Kidney (tissue), 14 donors: ENCODE data around the gene SPTBN1. TPM values are rescaled to one million over a fixed set of nuclear protein-coding genes. Genes with fewer than 3 reads are reported as not detected.

ENCODE experiments used
- DNase-seq, 5 donors: peaks; one replicate each; pipeline ENCODE4 v3.0.0-alpha.2; 2013 to 2020
- FAIRE-seq: peaks from 2 replicates; lab custom pipeline; 2012; peaks lifted over from hg19 to GRCh38; lab: Jason Lieb, UNC
- H3K27ac ChIP-seq, 2 donors: one replicate each; pipeline ENCODE4 v1.7.0; 2013; ENCODE audit warnings: low read depth in 2 of 2, low read length in 2 of 2, inconsistent platforms in 1 of 2
- H3K27me3 ChIP-seq: one replicate; pipeline ENCODE4 v1.7.1; 2013; ENCODE audit warnings: low read length, inconsistent platforms; ENCODE audit not compliant: control insufficient read depth, insufficient read depth
- H3K36me3 ChIP-seq, 3 donors: one replicate each; pipeline versions ENCODE4 v1.7.0 to v1.7.1; 2013; ENCODE audit warnings: low read length in 3 of 3, control low read depth in 1 of 3, inconsistent platforms in 1 of 3; ENCODE audit not compliant: insufficient read depth in 3 of 3, control insufficient read depth in 2 of 3
- H3K4me1 ChIP-seq, 3 donors: one replicate each; pipeline versions ENCODE4 v1.7.0 to v1.7.1; 2013; ENCODE audit warnings: low read length in 3 of 3, inconsistent platforms in 1 of 3, low read depth in 1 of 3; ENCODE audit not compliant: control insufficient read depth in 2 of 3, insufficient read depth in 2 of 3
- H3K4me3 ChIP-seq, 3 donors: one replicate each; pipeline versions ENCODE4 v1.7.0 to v1.8.1; 2013; ENCODE audit warnings: low read length in 3 of 3, control low read depth in 1 of 3, inconsistent platforms in 1 of 3
- H3K9ac ChIP-seq, 3 donors: one replicate each; pipeline versions ENCODE4 v1.7.0 to v1.7.1; 2013; ENCODE audit warnings: low read length in 3 of 3, control low read depth in 1 of 3, inconsistent platforms in 1 of 3
- H3K9me3 ChIP-seq, 3 donors: one replicate each; pipeline versions ENCODE4 v1.7.0 to v1.7.1; 2013; ENCODE audit warnings: low read length in 3 of 3, control low read depth in 1 of 3, inconsistent platforms in 1 of 3; ENCODE audit not compliant: control insufficient read depth in 2 of 3, insufficient read depth in 1 of 3
- CTCF ChIP-seq: IDR thresholded peaks from 3 replicates; pipeline ENCODE4 v1.5.1; 2012; ENCODE audit warnings: mild to moderate bottlenecking, moderate library complexity, borderline replicate concordance; ENCODE audit not compliant: insufficient read depth; ENCODE audit errors: extremely low read depth
- intact Hi-C: fragments of 100-400 bp; cut with DNase I; formaldehyde crosslinking; loops from one replicate; pipeline ENCODE4 v1.11.1; 2022
- polyA plus RNA-seq: library from polyadenylated mRNA; stranded (reverse); fragments of 350-450 nt; fragmentation: Illumina TruSeq; extraction: RNeasy Lipid Tissue Mini Kit (QIAGEN cat#74804); gene quantifications from one replicate; pipeline ENCODE4 v1.2.3, GENCODE V29; 2014; ENCODE audit warnings: low read depth, low replicate concordance; ENCODE audit not compliant: insufficient read depth
- total RNA-seq: library from RNA; stranded (reverse); fragmentation: NEBNext Ultra II Directional; extraction: Animal tissue kit (Norgen Biotek cat#: 25700); gene quantifications from one replicate; pipeline ENCODE4 v1.2.1, GENCODE V29; 2021
- donor health status: control.
- donor health status: control.
- donor health status: control.
- donor health status: control.
- donor health status: control.
- donor health status: DM: yes; HTN: yes; CAD: no.
- donor health status: Normal renal cell carcinoma (clear cell type).

Gene SPTBN1
- total and polyA plus RNA-seq, 2 donors from 2014 or later: 93.2 to 313 TPM

GRCh38 chr2:54664238-54664786, 208.2 kb downstream of the SPTBN1 start:
- H3K9me3 ChIP-seq: no peaks in the 10 kb centered on the region
- H3K36me3 ChIP-seq: peaks cover 22 to 97% (median 55%) of the 10 kb centered on the region in 3 donors
- DNase-seq (no peak), FAIRE-seq (no peak)
- H3K27ac ChIP-seq: peak overlapping the region in 1 of 2 donors; percentile 10
- no peak overlapping the region for H3K9ac ChIP-seq
- H3K4me3 ChIP-seq: no peak overlapping the region
- intact Hi-C loops: no loop called here
- peaks cover 0 to 12% (median 11%) of the 10 kb centered on the region in 3 donors for H3K4me1 ChIP-seq
- TF ChIP-seq CTCF: no peak
- no peaks in the 10 kb centered on the region for H3K27me3 ChIP-seq

GRCh38 chr2:54665436-54665856, 209.3 kb downstream of the SPTBN1 start:
- Histone ChIP-seq H3K4me3 (no peak overlapping the region), H3K27ac (peak overlapping the region; percentile 66 to 75), H3K9me3 (no peaks in the 10 kb centered on the region), H3K4me1 (peaks cover 0 to 12% (median 11%) of the 10 kb centered on the region in 3 donors), H3K27me3 (no peaks in the 10 kb centered on the region), H3K9ac (peak overlapping the region in 1 of 3 donors; percentile 48), H3K36me3 (peaks cover 22 to 87% (median 55%) of the 10 kb centered on the region in 3 donors)
- peak; percentile 42 for TF ChIP-seq CTCF
- FAIRE-seq: no peak
- peak in 3 of 5 donors; percentile 49 to 81 (median 70) for DNase-seq
- intact Hi-C loops: no loop called here

GRCh38 chr2:54666131-54666633, 210.1 kb downstream of the SPTBN1 start:
- Histone ChIP-seq H3K36me3 (peaks cover 25 to 87% (median 54%) of the 10 kb centered on the region in 3 donors), H3K4me1 (peaks cover 0 to 12% (median 11%) of the 10 kb centered on the region in 3 donors), H3K9me3 (no peaks in the 10 kb centered on the region), H3K9ac (peak overlapping the region in 1 of 3 donors; percentile 48), H3K4me3 (no peak overlapping the region), H3K27ac (peak overlapping the region; percentile 66 to 75), H3K27me3 (no peaks in the 10 kb centered on the region)
- DNase-seq: peak in 1 of 5 donors; percentile 42
- TF ChIP-seq CTCF: no peak
- intact Hi-C loops: no loop called here
- no peak for FAIRE-seq
